GM23338 (cell line): Measurements from ENCODE around the gene KAT8.

Experiments used
- CTCF ChIP-seq, 2 experiments: fragments of 200-600 bp in 1 of 2; sonication (generic) in 1 of 2; conservative IDR thresholded peaks; 2 replicates each; pipeline versions ENCODE4 v1.5.1 to v1.6.1; 2016 to 2017; ENCODE audit warnings: antibody characterized with exemption in 2 of 2, low read depth in 2 of 2, mild to moderate bottlenecking in 2 of 2, moderate library complexity in 1 of 2
- ETS1 ChIP-seq: IDR thresholded peaks from 2 replicates; pipeline ENCODE4 v1.6.1; 2016; ENCODE audit warnings: antibody characterized with exemption
- EZH2 ChIP-seq: fragments of 200-600 bp; sonication (generic); IDR thresholded peaks from one replicate; pipeline ENCODE4 v1.8.0; 2017; ENCODE audit warnings: antibody characterized with exemption, mild to moderate bottlenecking, low read depth; ENCODE audit not compliant: unreplicated experiment
- EZH2phosphoT487 ChIP-seq: fragments of 200-600 bp; sonication (generic); IDR thresholded peaks from one replicate; pipeline ENCODE4 v1.8.1; 2018; ENCODE audit warnings: antibody characterized with exemption; ENCODE audit not compliant: unreplicated experiment
- JUNB ChIP-seq: IDR thresholded peaks from one replicate; pipeline ENCODE4 v1.6.1; 2016; ENCODE audit warnings: antibody characterized with exemption; ENCODE audit not compliant: unreplicated experiment
- POLR2AphosphoS5 ChIP-seq: IDR thresholded peaks from 2 replicates; pipeline ENCODE4 v1.6.1; 2016; ENCODE audit warnings: antibody characterized with exemption, low read depth
- REST ChIP-seq: IDR thresholded peaks from one replicate; pipeline ENCODE4 v1.6.1; 2018; ENCODE audit warnings: antibody characterized with exemption; ENCODE audit not compliant: unreplicated experiment
- STAT1 ChIP-seq: IDR thresholded peaks from one replicate; pipeline ENCODE4 v1.6.1; 2016; ENCODE audit warnings: antibody characterized with exemption; ENCODE audit not compliant: unreplicated experiment
- ZNF331 ChIP-seq: fragments of 250-450 bp; sonication (Bioruptor Pico); IDR thresholded peaks from 2 replicates; pipeline ENCODE4 v1.5.0; 2020; ENCODE audit warnings: low read depth, mild to moderate bottlenecking, moderate library complexity

GRCh38 chr16:31090540-31090939 is 26.9 kb upstream of the KAT8 start:
- TF ChIP-seq ETS1 = no peak
- no peak for TF ChIP-seq CTCF (conservative IDR thresholded peaks at IDR 0.05; ENCODE audit: low read depth in 2 of 2)
- no peak for TF ChIP-seq REST
- TF ChIP-seq EZH2 = no peak
- no peak for TF ChIP-seq POLR2AphosphoS5
- TF ChIP-seq EZH2phosphoT487 = no peak
- TF ChIP-seq STAT1 = no peak
- no peak for TF ChIP-seq JUNB
- TF ChIP-seq ZNF331 (CRISPR knock-in tag) = no peak
